Vagina (tissue), 2 donors: Measurements from ENCODE around the gene PEMT.

Source experiments
- CTCF ChIP-seq, 3 experiments: fragments of 450-650 bp in 2 of 3; fragments of 200-600 bp in 1 of 3; sonication (generic) in 1 of 3; IDR thresholded peaks; one replicate each; pipeline ENCODE4 v1.5.1; 2017 to 2019; ENCODE audit warnings: antibody characterized with exemption in 3 of 3, mild to moderate bottlenecking in 2 of 3, moderate library complexity in 2 of 3
- POLR2A ChIP-seq, 2 donors: fragments of 450-650 bp; IDR thresholded peaks; one replicate each; pipeline ENCODE4 v1.6.1; 2017; ENCODE audit warnings: antibody characterized with exemption in 2 of 2, mild to moderate bottlenecking in 2 of 2, moderate library complexity in 2 of 2

GRCh38 chr17:17591355-17592298, at the start of gene PEMT:
- TF ChIP-seq CTCF (IDR thresholded peaks at IDR 0.05) (peak in 1 of 3 experiments; percentile 5), POLR2A (IDR thresholded peaks at IDR 0.05) (peak in 1 of 2 donors; percentile 45)
